ENCODE measurements around the gene TGDS. TPM values are rescaled to one million over a fixed set of nuclear protein-coding genes. Genes with fewer than 3 reads are reported as not detected.

TGDS gene
- total and polyA plus RNA-seq, 2 experiments from 2014 or later = 14.2 to 18.3 TPM

DNA sequence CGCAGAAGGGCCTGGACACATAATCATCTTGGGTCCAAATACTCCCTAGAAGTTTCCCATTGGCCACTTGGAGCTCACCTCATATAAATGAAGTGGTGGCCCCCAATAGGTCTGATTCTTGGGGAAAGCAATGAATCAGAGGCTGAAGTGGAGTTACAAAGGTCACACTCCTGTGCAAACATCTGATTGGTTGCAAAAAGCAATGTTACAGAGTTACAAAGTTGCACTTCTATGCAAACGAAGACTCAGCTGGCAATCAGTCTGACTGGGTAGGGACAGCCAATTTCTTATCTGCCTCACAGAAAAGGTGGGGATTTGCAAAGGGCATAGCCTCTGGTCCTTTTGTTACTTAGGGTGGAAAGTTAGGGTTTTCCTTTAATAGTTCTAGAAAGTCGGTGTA, 3.9 kb upstream of the TGDS start:
- in situ Hi-C loops (cut with MboI) = no loop called here
- WGBS, 2 experiments (ENCODE audit: low coverage in 1 of 2, low lambda C conversion rate in 2 of 2, missing lambda C conversion rate in 2 of 2) = 84 to 91% methylated on average over 3 of the region's 3 CpGs
- H3K79me2 ChIP-seq (ENCODE audit: insufficient read depth) = peaks cover 42% of the 10 kb centered on the region
- no peak overlapping the region for H3K27ac ChIP-seq
- H3K36me3 ChIP-seq (ENCODE audit: low read depth) = no peaks in the 10 kb centered on the region
- H3K9me3 ChIP-seq (ENCODE audit: low read depth) = no peaks in the 10 kb centered on the region
- no peaks in the 10 kb centered on the region for H4K20me1 ChIP-seq (ENCODE audit: insufficient read depth)
- no peak overlapping the region for H3K9ac ChIP-seq
- H3K4me1 ChIP-seq (ENCODE audit: insufficient read depth) = peaks cover 15% of the 10 kb centered on the region
- H3K9me2 ChIP-seq (ENCODE audit: insufficient read depth) = no peaks in the 10 kb centered on the region
- no peak overlapping the region for H3K4me2 ChIP-seq (ENCODE audit: unreplicated experiment)
- H3K27me3 ChIP-seq (replicated peaks; ENCODE audit: insufficient read depth) = no peaks in the 10 kb centered on the region
- no peak for DNase-seq
- TF ChIP-seq EZH2 (IDR thresholded peaks at IDR 0.05; ENCODE audit: insufficient read depth, poor library complexity, severe bottlenecking) (no peak), EZH2phosphoT487 (IDR thresholded peaks at IDR 0.05; ENCODE audit: insufficient read depth, low read depth) (no peak)
- no peaks in the 10 kb centered on the region for H3F3A ChIP-seq (ENCODE audit: insufficient read depth)
- no peak overlapping the region for H2AFZ ChIP-seq
- no peak overlapping the region for H3K4me3 ChIP-seq

DNA sequence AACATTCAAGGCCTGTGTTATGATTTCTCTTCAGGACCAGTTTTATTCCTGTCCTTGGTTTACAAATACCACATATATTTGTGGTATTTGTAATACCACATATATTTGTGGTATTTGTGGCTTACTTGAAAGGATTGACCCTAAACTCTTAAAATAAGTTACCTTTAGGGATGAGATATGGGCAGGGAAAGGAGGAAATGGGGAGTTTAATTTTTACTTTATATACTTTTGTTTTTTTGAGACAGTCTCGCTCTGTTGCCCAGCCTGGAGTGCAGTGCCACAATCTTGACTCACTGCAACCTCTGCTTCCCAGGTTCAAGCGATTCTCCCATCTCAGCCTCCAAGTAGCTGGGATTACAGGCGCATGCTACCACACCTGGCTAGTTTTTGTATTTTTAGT, 2.3 kb upstream of the TGDS start:
- H3K27ac ChIP-seq = no peak overlapping the region
- no peaks in the 10 kb centered on the region for H3F3A ChIP-seq (ENCODE audit: insufficient read depth)
- H3K79me2 ChIP-seq (ENCODE audit: insufficient read depth) = peaks cover 42% of the 10 kb centered on the region
- TF ChIP-seq EZH2 (IDR thresholded peaks at IDR 0.05; ENCODE audit: insufficient read depth, poor library complexity, severe bottlenecking) = no peak
- TF ChIP-seq EZH2phosphoT487 (IDR thresholded peaks at IDR 0.05; ENCODE audit: insufficient read depth, low read depth) = no peak
- no peaks in the 10 kb centered on the region for H3K27me3 ChIP-seq (replicated peaks; ENCODE audit: insufficient read depth)
- H3K9me2 ChIP-seq (ENCODE audit: insufficient read depth) = no peaks in the 10 kb centered on the region
- in situ Hi-C loops (cut with MboI) = no loop called here
- H3K9ac ChIP-seq = no peak overlapping the region
- no peak for DNase-seq
- H2AFZ ChIP-seq = peak overlapping the region; percentile 47
- H3K4me1 ChIP-seq (ENCODE audit: insufficient read depth) = peaks cover 25% of the 10 kb centered on the region
- no peaks in the 10 kb centered on the region for H3K9me3 ChIP-seq (ENCODE audit: low read depth)
- no peaks in the 10 kb centered on the region for H4K20me1 ChIP-seq (ENCODE audit: insufficient read depth)
- 89 to 100% methylated on average over 3 of the region's 3 CpGs for WGBS, 2 experiments (ENCODE audit: low coverage in 1 of 2, low lambda C conversion rate in 2 of 2, missing lambda C conversion rate in 2 of 2)
- H3K4me3 ChIP-seq = no peak overlapping the region
- no peaks in the 10 kb centered on the region for H3K36me3 ChIP-seq (ENCODE audit: low read depth)
- no peak overlapping the region for H3K4me2 ChIP-seq (ENCODE audit: unreplicated experiment)

DNA sequence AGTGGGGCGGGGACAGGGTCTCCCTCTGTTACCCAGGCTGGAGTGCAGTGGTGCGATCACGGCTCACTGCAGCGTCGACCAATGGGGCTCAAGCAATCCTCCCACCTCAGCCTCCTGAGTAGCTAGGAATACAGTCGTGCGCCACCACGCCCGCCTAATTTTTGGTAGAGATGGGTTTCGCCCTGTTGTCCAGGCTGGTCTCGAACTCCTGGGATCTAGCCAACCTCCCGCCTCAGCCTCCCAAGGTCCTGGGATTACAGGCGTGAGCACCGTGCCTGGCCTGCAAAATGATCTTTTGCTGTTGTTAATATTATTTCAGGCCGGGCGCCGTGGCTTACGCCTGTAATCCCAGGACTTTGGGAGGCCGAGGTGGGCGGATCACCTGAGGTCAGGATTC, 621 bp upstream of the TGDS start:
- no peaks in the 10 kb centered on the region for H3F3A ChIP-seq (ENCODE audit: insufficient read depth)
- no peaks in the 10 kb centered on the region for H3K9me3 ChIP-seq (ENCODE audit: low read depth)
- H3K27ac ChIP-seq = no peak overlapping the region
- peaks cover 17% of the 10 kb centered on the region for H3K4me1 ChIP-seq (ENCODE audit: insufficient read depth)
- H3K4me3 ChIP-seq = peak overlapping the region; percentile 94
- TF ChIP-seq EZH2phosphoT487 (IDR thresholded peaks at IDR 0.05; ENCODE audit: insufficient read depth, low read depth) (no peak), EZH2 (IDR thresholded peaks at IDR 0.05; ENCODE audit: insufficient read depth, poor library complexity, severe bottlenecking) (no peak)
- peaks cover 43% of the 10 kb centered on the region for H3K79me2 ChIP-seq (ENCODE audit: insufficient read depth)
- in situ Hi-C loops (cut with MboI) = no loop called here
- 64% methylated on average over 20 of the region's 20 CpGs for WGBS, 2 experiments (ENCODE audit: low coverage in 1 of 2, low lambda C conversion rate in 2 of 2, missing lambda C conversion rate in 2 of 2)
- peak overlapping the region; percentile 98 for H2AFZ ChIP-seq
- H3K9ac ChIP-seq = peak overlapping the region; percentile 95
- peaks cover 5% of the 10 kb centered on the region; the same call in 1 of the 2 replicates for H3K36me3 ChIP-seq (ENCODE audit: low read depth)
- no peaks in the 10 kb centered on the region for H4K20me1 ChIP-seq (ENCODE audit: insufficient read depth)
- DNase-seq = no peak
- no peaks in the 10 kb centered on the region for H3K27me3 ChIP-seq (replicated peaks; ENCODE audit: insufficient read depth)
- no peaks in the 10 kb centered on the region for H3K9me2 ChIP-seq (ENCODE audit: insufficient read depth)
- H3K4me2 ChIP-seq (ENCODE audit: unreplicated experiment) = peak overlapping the region; percentile 80

DNA sequence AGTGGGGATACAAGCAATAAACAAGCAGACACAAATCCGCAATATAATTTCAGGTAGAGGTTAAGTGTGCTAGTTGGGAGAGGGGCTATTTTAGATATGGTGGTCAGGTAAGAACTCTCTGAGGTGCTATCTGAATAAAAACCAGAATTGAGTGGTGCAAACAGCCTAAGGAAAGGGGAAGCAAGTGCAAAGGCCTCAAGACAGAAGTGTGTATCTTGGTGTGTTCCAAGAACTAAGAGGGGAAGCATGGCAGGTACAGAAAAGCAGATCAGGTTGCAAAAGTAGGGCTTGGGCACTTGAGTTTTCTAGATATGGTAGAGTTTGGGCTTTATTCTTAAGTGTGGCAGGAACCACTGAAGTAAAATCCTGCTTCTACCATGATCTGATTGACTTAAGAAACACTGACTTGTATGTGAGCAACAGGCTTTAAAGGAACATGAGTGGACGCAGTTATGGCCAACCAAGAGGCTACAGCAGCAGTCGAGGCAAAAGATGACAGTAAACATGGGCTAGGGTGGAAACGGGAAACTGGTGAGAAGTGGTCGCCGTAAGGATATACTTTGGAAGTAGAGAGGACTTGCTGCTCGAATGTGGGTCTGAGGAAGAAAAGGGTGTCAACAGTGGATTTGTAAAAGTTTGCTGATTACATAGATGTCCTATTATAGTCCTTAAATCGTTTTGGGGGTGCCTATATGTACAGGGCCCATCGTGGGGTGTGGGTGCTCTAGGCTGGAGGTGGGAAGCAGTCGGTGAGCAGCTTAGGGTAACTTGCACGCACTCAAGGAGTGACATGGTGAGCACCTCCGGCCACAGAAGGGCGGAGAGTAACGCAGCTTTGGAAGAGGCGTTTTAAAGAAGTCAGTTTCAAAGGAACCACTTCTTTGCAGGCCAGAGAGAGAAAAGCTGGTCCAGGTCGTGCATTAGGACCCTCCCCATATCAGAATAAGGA, 677 bp downstream of the TGDS start:
- Histone ChIP-seq H3K4me2 (ENCODE audit: unreplicated experiment) (peak overlapping the region; percentile 80), H3F3A (ENCODE audit: insufficient read depth) (no peaks in the 10 kb centered on the region), H3K36me3 (ENCODE audit: low read depth) (peaks cover 13% of the 10 kb centered on the region; the same call in 1 of the 2 replicates), H2AFZ (peak overlapping the region; percentile 98), H3K9me3 (ENCODE audit: low read depth) (no peaks in the 10 kb centered on the region), H3K9me2 (ENCODE audit: insufficient read depth) (no peaks in the 10 kb centered on the region), H4K20me1 (ENCODE audit: insufficient read depth) (no peaks in the 10 kb centered on the region), H3K9ac (peak overlapping the region; percentile 95), H3K27ac (peak overlapping the region; percentile 62), H3K27me3 (replicated peaks; ENCODE audit: insufficient read depth) (no peaks in the 10 kb centered on the region), H3K79me2 (ENCODE audit: insufficient read depth) (peaks cover 55% of the 10 kb centered on the region), H3K4me3 (peak overlapping the region; percentile 94), H3K4me1 (ENCODE audit: insufficient read depth) (peaks cover 17% of the 10 kb centered on the region)
- no peak for TF ChIP-seq EZH2phosphoT487 (IDR thresholded peaks at IDR 0.05; ENCODE audit: insufficient read depth, low read depth)
- no peak for TF ChIP-seq EZH2 (IDR thresholded peaks at IDR 0.05; ENCODE audit: insufficient read depth, poor library complexity, severe bottlenecking)
- in situ Hi-C loops (cut with MboI) = no loop called here
- 13 to 14% methylated on average over 16 of the region's 16 CpGs for WGBS, 2 experiments (ENCODE audit: low coverage in 1 of 2, low lambda C conversion rate in 2 of 2, missing lambda C conversion rate in 2 of 2)
- DNase-seq = peak; percentile 71

Measured in GM23248 (cell line).